Germinal center (tissue), 1 donor: ENCODE results near the gene CLEC9A.

Source experiments
- DNase-seq: peaks from one replicate; pipeline ENCODE4 v3.0.0; 2012; ENCODE audit warnings: mixed read lengths, low spot score

The CLEC9A gene

DNA sequence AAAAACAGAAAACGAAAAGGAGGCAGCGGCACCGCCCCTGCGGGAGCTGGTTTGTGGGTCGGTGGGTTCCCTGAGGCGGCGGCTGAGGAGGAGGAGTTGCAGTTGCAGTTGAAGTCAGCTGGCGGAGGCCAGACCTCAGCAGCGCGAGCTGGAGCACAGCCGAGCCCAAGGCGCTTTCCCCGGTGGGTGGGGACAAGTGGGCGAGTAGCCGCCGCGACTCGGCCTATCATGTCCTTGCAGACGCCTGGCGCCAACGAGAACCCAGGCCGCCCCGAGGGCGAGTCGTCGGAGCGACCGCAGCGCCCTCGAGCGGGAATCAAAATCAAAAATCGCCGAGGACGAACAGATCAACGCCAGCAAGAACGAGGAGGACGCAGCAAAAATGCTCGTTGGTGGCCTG is 81.0 kb downstream of the CLEC9A start:
- no peak for DNase-seq

- no peak for DNase-seq
These were observed 82.6 kb downstream of the CLEC9A start for GRCh38 chr12:10113075-10113474.

GRCh38 chr12:10113920-10114319 is 83.4 kb downstream of the CLEC9A start:
- DNase-seq, result no peak

DNA sequence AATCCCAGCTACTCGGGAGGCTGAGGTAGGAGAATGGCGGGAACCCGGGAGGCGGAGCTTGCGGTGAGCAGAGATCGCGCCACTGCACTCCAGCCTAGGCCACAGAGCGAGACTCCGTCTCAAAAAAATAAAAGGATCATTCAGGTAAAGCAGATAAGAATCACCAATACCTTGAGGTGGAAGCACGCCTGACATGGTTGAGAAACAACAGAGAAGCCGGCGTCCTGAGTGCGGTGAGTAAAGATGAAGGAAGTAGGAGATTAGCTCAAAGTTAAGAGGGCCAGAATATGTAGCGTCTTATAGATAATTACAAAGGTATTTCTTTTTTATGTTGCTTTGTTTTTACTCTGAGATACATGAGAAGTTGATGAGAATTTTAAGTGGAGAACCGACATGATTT is 84.8 kb downstream of the CLEC9A start:
- DNase-seq, result no peak
